VCaP (cell line): ENCODE measurements around the gene COL25A1.
A peak's percentile ranks its signal among the peaks of the same experiment; 100 is the strongest.
"Not testable (repeated sequence)": the region's sequence is repeated elsewhere in the genome, so short reads cannot be mapped to it uniquely, and the experiment has no call there.

Source experiments
- H3K27ac ChIP-seq: fragments of 450-650 bp; 2 replicates; pipeline ENCODE4 v1.5.1; 2017
- TF ChIP-seq, protein P1 (sequence below): fragments of 450-650 bp; conservative IDR thresholded peaks from 2 replicates; pipeline ENCODE4 v1.5.1; 2017; ENCODE audit warnings: mild to moderate bottlenecking, moderate library complexity

COL25A1 gene

GRCh38 chr4:109078724-109079123, 223.7 kb downstream of the COL25A1 start:
- H3K27ac ChIP-seq: no peak overlapping the region
- TF ChIP-seq, protein P1, sequence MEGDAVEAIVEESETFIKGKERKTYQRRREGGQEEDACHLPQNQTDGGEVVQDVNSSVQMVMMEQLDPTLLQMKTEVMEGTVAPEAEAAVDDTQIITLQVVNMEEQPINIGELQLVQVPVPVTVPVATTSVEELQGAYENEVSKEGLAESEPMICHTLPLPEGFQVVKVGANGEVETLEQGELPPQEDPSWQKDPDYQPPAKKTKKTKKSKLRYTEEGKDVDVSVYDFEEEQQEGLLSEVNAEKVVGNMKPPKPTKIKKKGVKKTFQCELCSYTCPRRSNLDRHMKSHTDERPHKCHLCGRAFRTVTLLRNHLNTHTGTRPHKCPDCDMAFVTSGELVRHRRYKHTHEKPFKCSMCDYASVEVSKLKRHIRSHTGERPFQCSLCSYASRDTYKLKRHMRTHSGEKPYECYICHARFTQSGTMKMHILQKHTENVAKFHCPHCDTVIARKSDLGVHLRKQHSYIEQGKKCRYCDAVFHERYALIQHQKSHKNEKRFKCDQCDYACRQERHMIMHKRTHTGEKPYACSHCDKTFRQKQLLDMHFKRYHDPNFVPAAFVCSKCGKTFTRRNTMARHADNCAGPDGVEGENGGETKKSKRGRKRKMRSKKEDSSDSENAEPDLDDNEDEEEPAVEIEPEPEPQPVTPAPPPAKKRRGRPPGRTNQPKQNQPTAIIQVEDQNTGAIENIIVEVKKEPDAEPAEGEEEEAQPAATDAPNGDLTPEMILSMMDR: no peak

- H3K27ac ChIP-seq: no peak overlapping the region
- TF ChIP-seq, protein P1: no peak
Observed at GRCh38 chr4:109077505-109077904, 225.0 kb downstream of the COL25A1 start.

DNA sequence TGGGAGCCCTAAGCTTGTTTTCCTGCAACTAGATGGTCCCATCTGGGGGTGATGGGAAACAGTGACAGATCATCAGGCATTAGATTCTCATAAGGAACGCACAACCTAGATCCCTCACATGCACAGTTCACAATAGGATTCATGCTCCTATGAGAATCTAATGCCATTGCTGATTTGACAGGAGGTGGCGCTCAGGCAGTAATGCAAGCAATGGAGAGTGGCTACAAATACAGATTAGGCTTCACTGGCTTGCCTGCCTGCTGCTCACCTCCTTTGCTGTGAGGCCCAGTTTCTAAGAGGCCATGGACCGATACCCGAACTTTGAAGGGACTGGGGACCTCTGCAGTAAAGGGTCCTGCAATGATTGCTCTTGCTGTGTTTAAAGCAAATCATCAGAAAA, 225.7 kb downstream of the COL25A1 start:
- TF ChIP-seq, protein P1: peak; percentile 49
- H3K27ac ChIP-seq: not testable (repeated sequence)

DNA sequence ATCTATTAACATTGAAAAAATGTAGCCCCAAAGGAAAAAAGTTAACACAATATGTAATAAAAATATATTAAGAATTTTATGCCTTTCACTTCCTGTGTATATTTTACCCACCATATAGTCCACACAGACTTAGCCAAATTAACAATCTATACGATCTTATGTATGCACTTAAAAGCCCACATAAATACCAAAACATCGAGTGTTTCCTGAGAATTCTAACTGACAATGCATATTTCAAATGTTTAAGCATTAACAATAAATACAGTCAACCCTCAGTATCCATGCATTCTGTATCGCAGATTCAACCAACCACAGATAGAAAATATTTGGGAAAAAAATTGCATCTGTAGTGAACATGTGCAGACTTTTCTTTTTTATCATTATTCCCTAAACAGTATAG, 226.8 kb downstream of the COL25A1 start:
- H3K27ac ChIP-seq: no peak overlapping the region
- TF ChIP-seq, protein P1: no peak

DNA sequence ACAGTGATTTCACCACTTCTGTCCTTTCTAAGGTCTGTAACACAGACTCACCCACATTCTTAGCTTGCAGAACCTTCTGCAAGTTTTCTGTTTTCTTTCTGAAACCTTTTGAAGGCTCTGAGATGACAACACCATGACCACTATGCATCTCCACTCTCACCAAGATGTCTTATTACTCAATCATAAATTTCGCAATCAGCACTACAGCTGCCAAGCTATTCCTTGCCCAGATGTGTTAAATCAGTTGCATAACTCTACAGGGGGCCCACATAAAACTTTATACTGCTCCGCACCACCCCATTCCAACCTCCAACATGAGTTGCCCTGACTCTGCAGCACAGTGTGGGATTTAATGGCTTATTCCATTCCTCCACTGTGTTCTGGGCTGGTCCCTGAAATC, 229.9 kb downstream of the COL25A1 start:
- TF ChIP-seq, protein P1: no peak
- H3K27ac ChIP-seq: no peak overlapping the region

DNA sequence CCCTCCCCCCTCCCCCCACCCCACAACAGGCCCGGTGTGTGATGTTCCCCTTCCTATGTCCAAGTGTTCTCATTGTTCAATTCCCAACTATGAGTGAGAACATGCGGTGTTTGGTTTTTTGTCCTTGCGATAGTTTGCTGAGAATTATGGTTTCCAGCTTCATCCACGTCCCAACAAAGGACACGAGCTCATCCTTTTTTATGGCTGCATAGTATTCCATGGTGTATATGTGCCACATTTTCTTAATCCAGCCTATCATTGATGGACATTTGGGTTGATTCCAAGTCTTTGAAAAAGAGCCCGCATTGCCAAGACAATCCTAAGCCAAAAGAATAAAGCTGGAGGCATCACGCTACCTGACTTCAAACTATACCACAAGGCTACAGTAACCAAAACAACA, 231.8 kb downstream of the COL25A1 start:
- H3K27ac ChIP-seq: not testable (repeated sequence)

DNA sequence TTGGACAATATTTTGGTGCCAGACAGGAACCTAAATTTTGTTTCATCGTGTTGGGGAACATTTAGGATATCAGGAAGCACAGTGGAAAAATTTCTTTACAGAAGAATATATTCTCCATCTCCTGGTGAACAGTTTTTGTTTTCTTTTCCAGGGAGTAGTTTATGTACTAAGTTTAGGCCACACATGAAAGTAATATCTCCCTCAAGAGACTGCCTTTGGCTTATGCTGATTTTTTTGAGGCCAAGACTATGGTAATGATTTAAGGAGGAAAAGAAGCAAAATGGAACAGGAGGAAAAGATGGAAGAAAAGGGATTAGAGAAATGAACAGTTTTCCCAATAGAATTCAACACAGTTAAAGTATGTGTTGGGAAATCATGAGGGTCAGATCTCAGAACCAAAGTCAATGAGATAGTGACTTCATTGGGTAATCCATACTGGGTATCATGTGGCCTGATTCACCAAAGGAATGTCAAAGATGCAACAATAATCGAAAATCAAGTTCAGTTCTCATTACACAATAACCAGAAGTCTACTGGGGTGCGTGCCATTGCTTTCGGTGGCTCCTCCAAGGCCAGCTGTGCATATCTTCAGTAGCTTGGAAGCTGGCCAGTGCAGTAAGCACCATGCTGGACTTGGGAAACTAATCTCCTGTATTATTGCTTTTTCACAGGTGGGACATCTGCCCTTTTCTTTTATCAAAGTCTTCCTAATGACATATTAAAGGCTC, 234.8 kb downstream of the COL25A1 start:
- H3K27ac ChIP-seq: no peak overlapping the region
- TF ChIP-seq, protein P1: no peak

DNA sequence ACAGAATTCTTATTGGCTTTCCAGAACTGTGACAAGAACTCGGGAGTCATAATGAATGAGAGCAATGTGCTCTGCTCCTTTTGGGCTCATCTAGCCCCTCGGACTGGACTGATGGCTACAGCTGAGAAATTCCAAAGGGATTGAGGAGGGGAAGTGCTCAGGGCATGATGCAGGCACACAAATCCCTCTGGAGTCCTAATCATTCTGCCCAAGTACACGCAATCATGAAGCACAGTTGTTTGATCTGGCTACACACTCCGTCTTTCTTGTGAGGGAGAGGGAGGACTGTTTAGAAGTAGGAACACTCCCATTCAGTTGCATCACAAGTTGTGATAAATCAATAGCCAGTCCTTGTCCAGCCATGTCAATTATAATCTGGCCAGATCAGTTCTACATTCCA, 237.5 kb downstream of the COL25A1 start:
- TF ChIP-seq, protein P1: no peak
- H3K27ac ChIP-seq: no peak overlapping the region
